Muscle layer of colon (tissue), 2 donors: ENCODE data around the gene PDIA3.
"Not testable (repeated sequence)": the region's sequence is repeated elsewhere in the genome, so short reads cannot be mapped to it uniquely, and the experiment has no call there.

Source experiments
- H3K27ac ChIP-seq: one replicate; pipeline ENCODE4 v1.7.0; 2013; ENCODE audit warnings: low read depth, mild to moderate bottlenecking, low read length, moderate library complexity
- H3K27me3 ChIP-seq, 2 donors: one replicate each; pipeline ENCODE4 v1.7.0; 2013; ENCODE audit warnings: low read length in 2 of 2, mild to moderate bottlenecking in 2 of 2; ENCODE audit not compliant: insufficient read depth in 2 of 2, control insufficient read depth in 1 of 2
- H3K36me3 ChIP-seq: one replicate; pipeline ENCODE4 v1.7.0; 2013; ENCODE audit warnings: mild to moderate bottlenecking, low read length; ENCODE audit not compliant: insufficient read depth
- H3K4me1 ChIP-seq: one replicate; pipeline ENCODE4 v1.7.0; 2013; ENCODE audit warnings: mild to moderate bottlenecking, low read length; ENCODE audit not compliant: insufficient read depth
- H3K4me3 ChIP-seq, 2 donors: one replicate each; pipeline ENCODE4 v1.7.0; 2013; ENCODE audit warnings: low read length in 2 of 2, low read depth in 1 of 2, mild to moderate bottlenecking in 1 of 2, moderate library complexity in 1 of 2
- H3K9ac ChIP-seq: one replicate; pipeline ENCODE4 v1.7.0; 2013; ENCODE audit warnings: low read length
- H3K9me3 ChIP-seq: one replicate; pipeline ENCODE4 v1.7.0; 2013; ENCODE audit warnings: mild to moderate bottlenecking, low read length
- donor health status: abdominal sarcoma.
- donor health status: Adenocarcinoma of cecum.

PDIA3 gene

DNA sequence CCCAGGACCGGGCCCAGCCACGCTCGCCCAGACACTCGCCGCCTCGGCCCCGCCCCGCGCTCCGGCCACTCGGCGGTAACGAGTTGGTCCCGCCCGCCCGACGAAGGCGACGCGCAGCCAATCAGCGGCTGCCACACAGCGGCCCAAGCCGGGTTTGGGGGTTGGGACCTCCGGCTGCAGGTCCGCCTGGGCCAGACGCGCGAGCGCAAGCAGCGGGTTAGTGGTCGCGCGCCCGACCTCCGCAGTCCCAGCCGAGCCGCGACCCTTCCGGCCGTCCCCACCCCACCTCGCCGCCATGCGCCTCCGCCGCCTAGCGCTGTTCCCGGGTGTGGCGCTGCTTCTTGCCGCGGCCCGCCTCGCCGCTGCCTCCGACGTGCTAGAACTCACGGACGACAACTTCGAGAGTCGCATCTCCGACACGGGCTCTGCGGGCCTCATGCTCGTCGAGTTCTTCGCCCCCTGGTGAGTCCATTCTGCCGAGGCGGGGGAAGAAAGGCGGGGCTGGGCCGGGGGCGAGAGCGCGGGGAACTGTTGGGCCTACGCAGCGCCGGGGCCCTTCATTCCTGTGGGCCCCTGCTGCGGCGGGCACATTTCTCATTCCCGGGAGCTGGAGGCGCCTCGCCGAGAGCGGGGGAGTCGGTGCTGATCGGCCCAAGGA, at the start of gene PDIA3:
TSS of gene PDIA3 (plus strand) at position 194 of the 658 bp plus-strand sequence. CDS start at position 296, 102 bp downstream.
- Histone ChIP-seq H3K9ac (peak within 1 kb of the TSS; percentile 69), H3K27ac (peak within 1 kb of the TSS; percentile 93)
- not testable (repeated sequence) for H3K27me3 ChIP-seq

DNA sequence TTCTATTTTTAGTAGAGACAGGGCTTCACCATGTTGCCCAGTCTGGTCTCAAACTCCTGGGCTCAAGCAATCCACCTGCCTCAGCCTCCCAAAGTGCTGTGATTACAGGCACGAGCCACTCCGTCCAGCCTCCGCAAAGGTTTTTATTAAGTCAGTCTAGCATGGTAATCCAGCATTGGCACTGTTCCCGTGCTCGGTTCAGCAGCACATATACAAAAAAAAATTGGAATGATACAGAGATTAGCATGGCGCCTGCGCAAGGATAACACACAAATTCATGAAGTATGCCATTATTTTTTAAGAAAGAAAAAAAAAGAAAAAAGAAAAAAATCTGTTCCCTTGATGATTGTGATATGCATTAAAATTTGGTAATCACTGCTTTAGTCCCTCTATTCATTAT, 44.1 kb upstream of the PDIA3 start:
- H3K36me3 ChIP-seq: no peaks in the 10 kb centered on the region
- H3K9ac ChIP-seq: no peak overlapping the region
- H3K4me3 ChIP-seq: no peak overlapping the region
- H3K27ac ChIP-seq: no peak overlapping the region
- H3K4me1 ChIP-seq: no peaks in the 10 kb centered on the region
- no peaks in the 10 kb centered on the region for H3K27me3 ChIP-seq
- H3K9me3 ChIP-seq: no peaks in the 10 kb centered on the region

More for the DNA sequence above, at the start of gene PDIA3:
- H3K9me3 ChIP-seq, H3K36me3 ChIP-seq: not testable (repeated sequence)
- peaks cover 16% of the 10 kb centered on the region for H3K4me1 ChIP-seq
- peak within 1 kb of the TSS; percentile 80 to 82 for H3K4me3 ChIP-seq

DNA sequence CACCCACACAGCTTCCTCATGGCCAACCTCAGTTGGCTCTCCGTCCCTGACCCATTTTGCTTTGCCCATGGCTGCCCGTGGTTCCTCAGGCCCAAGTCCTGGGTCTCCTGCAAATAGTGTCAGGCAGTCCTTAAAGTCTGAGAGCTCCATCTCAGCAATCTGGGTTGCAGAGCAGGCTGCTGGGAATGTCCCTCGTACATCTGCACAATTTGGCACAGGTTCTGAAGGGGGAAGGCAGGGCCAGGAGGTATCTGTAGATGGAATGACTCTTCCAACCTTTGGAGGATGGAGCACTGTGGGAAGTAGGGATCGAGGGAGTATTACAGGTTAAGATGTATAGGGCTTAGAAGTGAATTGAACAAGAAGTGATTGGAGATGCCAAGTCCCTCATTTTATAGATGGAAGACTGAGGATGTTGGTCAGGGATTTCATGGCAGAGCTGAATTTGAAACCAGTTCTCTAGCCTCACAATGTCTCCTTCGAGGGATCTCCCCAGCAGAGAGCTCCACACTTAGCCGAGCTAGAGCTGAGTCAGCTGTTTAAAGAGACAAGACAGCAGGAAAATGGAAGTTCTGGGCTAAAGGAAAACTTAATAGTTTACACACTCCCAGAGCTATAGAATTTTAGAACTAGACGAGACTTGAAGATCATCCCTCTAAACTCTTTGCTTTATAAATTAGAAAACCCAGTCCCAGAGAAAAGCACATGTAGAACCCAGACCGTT, 43.4 kb upstream of the PDIA3 start:
- no peaks in the 10 kb centered on the region for H3K4me1 ChIP-seq
- H3K27me3 ChIP-seq: no peaks in the 10 kb centered on the region
- H3K4me3 ChIP-seq: no peak overlapping the region
- H3K27ac ChIP-seq: no peak overlapping the region
- H3K9ac ChIP-seq: no peak overlapping the region
- no peaks in the 10 kb centered on the region for H3K9me3 ChIP-seq
- no peaks in the 10 kb centered on the region for H3K36me3 ChIP-seq

DNA sequence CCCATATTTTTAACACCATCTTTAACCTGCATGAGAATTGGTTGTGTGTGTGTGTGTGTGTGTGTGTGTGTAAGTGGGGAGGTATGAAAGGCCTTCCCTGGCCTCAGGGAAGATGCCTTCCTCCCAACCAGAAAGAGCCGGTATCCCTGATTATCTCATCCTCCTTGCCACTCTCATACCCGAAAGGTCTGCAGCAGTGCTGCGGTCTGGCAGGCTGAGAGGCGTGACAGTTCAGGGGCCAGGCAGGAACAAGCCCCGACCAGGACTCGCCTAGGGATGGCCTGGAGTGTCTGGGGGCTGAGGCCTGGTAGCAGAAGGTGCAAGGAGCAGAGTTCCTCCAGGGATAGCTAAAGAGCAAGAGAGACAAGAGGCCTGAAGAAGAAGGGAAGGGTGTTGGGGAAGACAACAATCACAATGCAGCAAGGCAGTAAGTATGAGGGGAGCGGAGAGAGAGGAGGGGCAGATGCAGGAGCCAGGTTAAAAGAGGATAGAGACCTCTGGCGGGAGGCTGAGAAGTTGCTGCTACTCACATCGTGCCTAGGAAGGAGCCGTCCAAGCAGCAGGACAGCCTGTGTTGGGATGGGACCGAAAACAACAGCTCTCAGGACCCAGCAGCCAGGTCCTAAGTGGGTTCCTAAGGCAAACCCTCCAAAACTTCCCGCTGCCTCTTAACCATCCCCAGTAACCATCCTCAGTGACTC, 35.7 kb upstream of the PDIA3 start:
- H3K4me1 ChIP-seq, H3K36me3 ChIP-seq, H3K4me3 ChIP-seq, H3K27me3 ChIP-seq, H3K9ac ChIP-seq, H3K27ac ChIP-seq, H3K9me3 ChIP-seq: not testable (repeated sequence)

DNA sequence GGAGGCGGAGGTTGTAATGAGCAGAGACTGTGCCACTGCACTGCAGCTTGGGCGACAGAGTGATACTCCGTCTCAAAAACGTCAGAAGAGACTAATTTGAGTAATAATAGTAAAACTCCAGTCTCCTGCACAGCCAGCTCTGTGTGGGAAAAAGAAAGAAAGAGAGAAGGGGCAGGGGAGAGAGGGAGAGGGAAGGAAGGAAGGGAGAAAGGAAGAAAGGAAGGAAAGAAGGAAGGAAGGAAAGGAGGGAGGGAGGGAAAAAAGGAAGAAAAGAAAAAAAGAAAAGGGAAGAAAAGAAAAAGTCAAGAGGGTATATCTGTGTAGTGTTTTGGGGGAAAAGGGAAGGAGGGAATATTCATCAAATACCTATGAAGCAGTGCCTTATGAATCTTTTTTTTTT, 23.1 kb upstream of the PDIA3 start:
- H3K9ac ChIP-seq: no peak overlapping the region
- H3K27ac ChIP-seq: no peak overlapping the region
- no peak overlapping the region for H3K4me3 ChIP-seq
- H3K4me1 ChIP-seq: no peaks in the 10 kb centered on the region
- H3K9me3 ChIP-seq: no peaks in the 10 kb centered on the region
- no peaks in the 10 kb centered on the region for H3K27me3 ChIP-seq
- H3K36me3 ChIP-seq: no peaks in the 10 kb centered on the region

DNA sequence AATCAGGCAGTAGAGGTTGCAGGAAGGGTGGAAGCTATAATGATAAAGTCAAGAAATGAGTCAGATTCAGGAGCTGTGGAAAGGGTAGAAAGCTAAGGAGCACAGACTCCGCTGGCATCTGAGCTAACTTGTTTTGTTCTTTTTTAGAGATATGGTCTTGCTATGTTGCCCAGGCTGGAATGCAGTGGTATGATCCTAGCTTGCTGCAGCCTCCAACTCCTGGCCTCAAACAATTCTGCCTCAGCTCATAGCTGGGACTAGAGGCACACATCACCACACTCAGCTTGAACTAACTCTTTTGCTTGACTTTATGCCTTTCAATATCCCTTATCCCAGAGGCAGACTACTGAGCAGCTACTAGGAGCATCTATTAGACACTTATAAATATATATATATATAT, 19.9 kb upstream of the PDIA3 start:
- H3K27ac ChIP-seq, H3K27me3 ChIP-seq: not testable (repeated sequence)

DNA sequence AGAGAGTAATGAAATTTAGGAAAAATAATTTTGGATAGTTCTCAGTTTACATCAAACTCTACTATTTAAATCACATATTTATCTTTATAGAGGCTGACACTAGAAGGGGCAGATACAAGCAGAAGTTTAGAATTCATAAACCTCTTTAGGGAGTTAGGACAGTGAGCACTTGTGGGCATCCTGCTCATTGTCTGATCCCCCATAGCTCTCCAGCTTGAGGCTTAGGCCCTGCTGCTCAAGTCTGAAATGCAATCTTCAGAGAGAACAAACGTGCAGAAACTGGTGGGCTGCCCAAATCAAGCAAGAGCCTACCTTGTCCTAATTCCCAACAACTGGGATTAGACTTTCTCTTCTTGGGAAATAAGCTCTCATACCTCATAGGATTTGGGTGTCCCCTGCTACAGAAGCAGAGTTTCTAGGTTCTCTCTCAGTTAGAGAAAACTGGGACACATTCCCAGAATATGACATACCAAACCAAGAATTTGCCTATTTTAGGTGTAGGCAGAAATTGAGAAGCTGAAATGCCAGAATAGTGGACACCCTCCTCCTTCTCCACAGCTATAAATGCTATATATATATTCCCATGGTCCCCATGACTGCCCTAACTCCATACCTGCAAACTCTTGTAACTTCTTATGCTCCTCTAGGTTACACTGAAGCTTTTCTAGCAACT, 18.0 kb upstream of the PDIA3 start:
- not testable (repeated sequence) for H3K36me3 ChIP-seq, H3K4me1 ChIP-seq, H3K9me3 ChIP-seq, H3K27me3 ChIP-seq, H3K4me3 ChIP-seq, H3K9ac ChIP-seq, H3K27ac ChIP-seq

More for the DNA sequence above, 19.9 kb upstream of the PDIA3 start:
- H3K4me1 ChIP-seq, H3K9ac ChIP-seq, H3K4me3 ChIP-seq, H3K9me3 ChIP-seq, H3K36me3 ChIP-seq: not testable (repeated sequence)

DNA sequence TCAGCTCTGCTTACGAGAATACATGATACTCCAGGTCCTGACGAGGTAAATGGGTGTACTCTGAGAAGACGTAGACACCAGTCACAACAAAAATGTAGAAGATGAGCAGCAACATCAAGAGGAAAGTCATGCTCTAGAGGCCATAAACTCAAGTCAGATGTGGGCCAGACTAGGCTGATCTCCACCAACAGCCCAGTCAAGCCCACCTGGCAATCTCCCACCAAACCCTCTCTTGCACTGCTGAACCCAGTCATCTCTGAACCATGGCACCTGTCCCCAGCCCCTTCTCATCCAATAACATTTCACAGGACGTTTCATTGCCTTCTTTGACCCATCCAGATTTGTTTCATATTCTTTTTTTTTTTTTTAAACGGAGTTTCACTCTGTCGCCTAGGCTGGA, 10.8 kb upstream of the PDIA3 start:
- Histone ChIP-seq H3K9ac (no peak overlapping the region), H3K4me3 (no peak overlapping the region), H3K27me3 (no peaks in the 10 kb centered on the region), H3K9me3 (no peaks in the 10 kb centered on the region), H3K27ac (no peak overlapping the region), H3K4me1 (no peaks in the 10 kb centered on the region), H3K36me3 (no peaks in the 10 kb centered on the region)

DNA sequence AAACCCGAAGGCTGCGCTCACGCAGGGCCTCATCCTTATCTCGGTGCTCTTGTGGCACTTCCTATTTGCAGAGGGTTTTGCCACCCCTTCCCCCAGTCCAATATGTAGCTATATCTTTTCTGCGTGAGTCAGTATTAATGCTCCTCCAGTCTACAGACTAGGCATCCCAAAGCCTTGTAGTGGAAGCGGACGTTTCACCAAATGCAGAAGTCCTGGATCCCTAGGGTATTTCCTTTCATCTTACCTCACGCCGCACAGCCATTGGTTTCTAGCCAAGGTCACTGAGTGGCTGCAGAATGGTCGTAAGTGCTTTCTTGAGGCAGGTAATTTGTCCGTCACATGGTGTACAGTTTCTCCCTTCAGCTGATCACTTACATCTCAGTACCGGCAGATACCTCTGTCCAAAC, 668 bp downstream of the PDIA3 start:
- H3K9ac ChIP-seq: peak overlapping the region; percentile 69
- H3K4me3 ChIP-seq: peak overlapping the region; percentile 80 to 82
- not testable (repeated sequence) for H3K27me3 ChIP-seq, H3K36me3 ChIP-seq, H3K9me3 ChIP-seq
- H3K4me1 ChIP-seq: peaks cover 19% of the 10 kb centered on the region
- peak overlapping the region; percentile 93 for H3K27ac ChIP-seq

DNA sequence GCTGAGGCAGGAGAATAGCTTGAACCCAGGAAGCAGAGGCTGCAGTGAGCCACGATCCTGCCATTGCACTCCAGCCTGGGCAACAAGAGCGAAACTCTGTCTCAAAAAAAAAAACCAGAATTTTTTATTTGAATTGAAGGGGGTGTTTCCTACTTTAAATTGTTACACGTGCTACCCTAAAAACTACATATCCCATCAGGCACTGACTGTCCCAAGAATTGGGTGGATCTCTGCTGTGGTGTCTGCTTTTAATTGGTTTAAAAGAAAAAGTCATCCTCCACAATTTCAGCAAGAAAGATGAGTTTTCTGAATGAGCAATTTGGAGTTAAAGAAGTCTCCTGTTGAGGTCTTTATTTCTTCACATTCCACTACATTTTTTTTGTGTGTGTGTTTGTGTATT, 2.1 kb downstream of the PDIA3 start:
- Histone ChIP-seq H3K9ac (no peak overlapping the region), H3K36me3 (peaks cover 3% of the 10 kb centered on the region), H3K4me3 (no peak overlapping the region), H3K4me1 (peaks cover 19% of the 10 kb centered on the region), H3K27me3 (no peaks in the 10 kb centered on the region), H3K9me3 (no peaks in the 10 kb centered on the region), H3K27ac (no peak overlapping the region)

DNA sequence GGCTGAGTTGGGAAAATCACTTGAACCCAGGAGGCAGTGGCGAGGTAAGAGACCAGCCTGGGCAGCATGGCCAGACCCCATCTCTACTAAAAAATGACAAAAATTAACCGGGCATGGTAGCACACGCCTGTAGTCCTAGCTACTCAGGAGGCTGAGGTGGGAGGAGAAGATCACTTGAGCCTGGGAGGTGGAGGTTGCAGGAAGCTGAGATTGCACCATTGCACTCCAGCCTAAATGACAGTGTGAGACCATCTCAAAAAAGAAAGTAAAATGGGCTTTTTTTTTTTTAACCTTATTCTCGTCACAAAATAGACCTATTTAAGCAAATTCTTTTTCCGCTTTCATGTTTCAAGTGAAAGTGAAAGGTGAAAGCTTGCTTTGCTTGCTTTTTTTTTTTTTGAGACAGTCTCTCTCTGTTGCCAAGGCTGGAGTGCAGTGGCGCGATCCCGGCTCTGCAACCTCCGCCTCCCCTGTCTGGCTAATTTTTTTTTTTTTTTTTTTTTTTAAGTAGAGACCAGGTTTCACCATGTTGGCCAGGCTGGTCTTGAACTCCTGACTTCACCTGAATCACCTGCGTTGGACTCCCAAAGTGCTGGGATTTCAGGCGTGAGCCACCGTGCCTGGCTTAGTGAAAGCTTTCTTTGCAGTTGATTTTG, 3.6 kb downstream of the PDIA3 start:
- no peak overlapping the region for H3K4me3 ChIP-seq
- no peak overlapping the region for H3K27ac ChIP-seq

More for the DNA sequence above, 3.6 kb downstream of the PDIA3 start:
- Histone ChIP-seq H3K9ac (no peak overlapping the region), H3K27me3 (no peaks in the 10 kb centered on the region), H3K36me3 (peaks cover 9% of the 10 kb centered on the region), H3K9me3 (no peaks in the 10 kb centered on the region), H3K4me1 (peaks cover 19% of the 10 kb centered on the region)
